Erythroblast (primary cell): Measurements from ENCODE around the gene TFAP2E.
A peak's percentile ranks its signal among the peaks of the same experiment; 100 is the strongest.

Source experiments
- DNase-seq, 2 experiments: peaks; one replicate each; lab custom pipeline; 2025; lab: John Stamatoyannopoulos, UW
- GATA1 ChIP-seq: IDR thresholded peaks from 2 replicates; pipeline ENCODE4 v1.6.1; 2011; ENCODE audit warnings: low read depth, mild to moderate bottlenecking, control low read depth, low read length, moderate library complexity
- POLR2A ChIP-seq: IDR thresholded peaks from 2 replicates; pipeline ENCODE4 v1.6.1; 2011; ENCODE audit warnings: mild to moderate bottlenecking, low read length

TFAP2E gene

GRCh38 chr1:35605867-35606182 lies 32.7 kb downstream of the TFAP2E start:
- no peak for TF ChIP-seq GATA1
- TF ChIP-seq POLR2A, result no peak
- no peak for DNase-seq

DNA sequence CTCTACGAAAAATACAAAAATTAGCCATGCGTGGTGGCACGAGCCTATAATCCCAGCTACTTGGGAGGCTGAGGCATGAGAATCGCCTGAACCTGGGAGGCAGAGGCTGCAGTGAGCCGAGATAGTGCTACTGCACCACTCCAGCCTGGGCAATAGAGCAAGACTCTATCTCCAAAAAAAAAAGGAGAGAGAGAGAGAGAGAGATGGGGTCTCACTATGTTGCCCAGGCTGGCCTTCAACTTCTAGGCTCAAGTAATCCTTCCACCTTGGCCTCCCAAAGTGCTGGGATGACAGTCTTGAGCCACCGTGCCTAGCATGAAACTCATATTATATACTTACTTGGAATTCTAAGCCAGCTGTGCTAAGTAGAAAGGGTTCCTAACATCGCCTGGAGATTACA lies 38.5 kb downstream of the TFAP2E start:
- no peak for DNase-seq
- TF ChIP-seq POLR2A (no peak), GATA1 (no peak)

DNA sequence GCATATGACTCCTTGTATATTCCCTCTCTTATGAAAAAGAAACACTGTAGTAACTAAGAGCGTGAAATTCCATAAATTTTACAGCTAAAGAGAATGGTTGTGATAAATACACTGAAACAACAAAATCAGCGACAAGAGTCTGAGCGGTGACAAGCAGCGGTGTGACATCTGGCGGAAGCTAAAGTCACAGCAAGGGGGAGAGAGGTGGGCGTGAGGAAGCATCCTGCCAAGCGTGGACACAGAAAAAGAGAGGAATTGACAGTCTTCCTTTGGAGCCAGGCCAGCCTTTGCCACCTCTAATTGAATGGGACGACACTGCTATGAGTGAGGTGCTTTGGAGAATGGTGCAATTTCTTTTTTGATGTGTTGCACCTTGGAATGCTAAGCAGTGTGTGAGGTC lies 42.3 kb downstream of the TFAP2E start:
- DNase-seq, result no peak
- no peak for TF ChIP-seq POLR2A
- TF ChIP-seq GATA1, result no peak

DNA sequence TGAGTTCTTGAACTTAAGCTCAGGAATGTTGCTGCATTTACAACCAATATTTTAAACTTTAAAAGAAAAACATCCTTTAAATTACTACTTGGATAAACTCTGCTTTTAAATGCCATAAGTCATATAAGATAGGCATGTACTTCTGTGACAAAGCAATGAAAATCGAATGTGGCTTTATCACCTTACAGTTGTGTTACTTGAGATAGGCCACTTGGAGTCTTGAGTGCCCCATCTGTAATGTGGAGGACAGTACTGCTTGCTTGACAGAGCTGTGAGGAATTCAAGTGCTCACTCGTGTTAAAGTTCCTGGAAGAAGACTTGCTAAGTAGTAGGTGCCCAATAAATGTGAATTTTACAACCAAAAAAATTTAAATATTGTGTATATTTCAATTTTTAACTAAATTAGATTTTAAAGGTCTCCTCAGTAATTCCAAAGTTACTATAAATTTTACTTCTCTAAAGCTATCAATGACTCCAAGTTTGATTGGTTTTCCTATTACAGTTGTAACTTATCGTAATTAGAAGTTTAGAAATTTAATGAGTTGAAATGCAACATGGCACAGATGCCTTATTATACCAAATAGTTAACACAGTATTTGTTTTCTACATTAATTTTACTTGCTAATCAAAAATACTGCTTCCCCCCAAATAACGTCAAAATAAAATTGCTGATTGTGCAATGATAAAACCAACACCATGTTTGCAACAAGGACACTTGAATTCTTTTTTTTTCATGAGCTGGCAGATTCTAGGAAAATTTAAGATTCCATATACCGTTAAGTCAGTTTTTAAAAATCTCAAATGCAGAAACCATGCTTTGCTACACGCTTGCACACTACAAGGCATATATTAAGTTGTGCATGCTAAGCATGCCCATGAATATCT lies 46.4 kb downstream of the TFAP2E start:
- DNase-seq, result peak; percentile 59 to 80
- no peak for TF ChIP-seq GATA1
- TF ChIP-seq POLR2A, result no peak

DNA sequence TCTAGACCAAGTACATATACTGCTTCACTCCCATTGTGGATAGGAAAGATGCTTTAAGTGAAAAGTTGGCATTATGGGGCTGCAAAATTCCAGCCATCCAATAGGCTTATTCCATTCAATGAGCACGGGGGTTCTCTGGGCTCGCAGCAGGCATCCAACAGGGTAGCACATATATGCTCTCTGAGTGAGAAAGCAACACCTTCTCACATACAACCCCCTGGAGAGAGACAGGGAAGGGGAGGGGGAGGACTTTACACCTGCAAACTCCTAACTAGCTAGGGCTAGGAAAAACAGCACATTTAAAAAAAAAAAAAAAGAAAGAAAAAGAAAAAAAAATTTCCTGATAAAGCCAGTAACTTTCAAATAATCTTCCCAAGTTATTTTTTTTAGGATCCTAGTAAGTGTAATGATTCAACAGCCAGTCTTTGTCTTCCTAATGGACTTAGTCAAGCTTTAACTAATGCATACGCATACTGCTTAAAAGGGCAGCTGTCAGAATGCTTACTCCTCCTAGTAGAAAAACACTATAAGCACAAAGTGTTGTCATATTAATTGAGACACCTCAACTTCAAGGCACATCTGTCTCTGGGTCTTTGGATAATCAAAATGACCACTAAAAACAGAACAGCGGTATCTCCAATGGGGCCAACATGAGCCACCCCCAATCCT lies 49.5 kb downstream of the TFAP2E start:
- no peak for DNase-seq

GRCh38 chr1:35623832-35624231 lies 50.7 kb downstream of the TFAP2E start:
- no peak for DNase-seq
- TF ChIP-seq GATA1, result no peak
- TF ChIP-seq POLR2A, result no peak

More for the DNA sequence above, 49.5 kb downstream of the TFAP2E start:
- TF ChIP-seq POLR2A (no peak), GATA1 (no peak)

- TF ChIP-seq GATA1 (no peak), POLR2A (no peak)
- DNase-seq, result no peak
Measured at GRCh38 chr1:35629051-35629450, 55.9 kb downstream of the TFAP2E start.

- no peak for TF ChIP-seq POLR2A
- TF ChIP-seq GATA1, result no peak
- DNase-seq, result no peak
Measured at GRCh38 chr1:35631396-35631795, 58.3 kb downstream of the TFAP2E start.

GRCh38 chr1:35633547-35633946 lies 60.4 kb downstream of the TFAP2E start:
- DNase-seq, result no peak
- TF ChIP-seq POLR2A, result no peak
- TF ChIP-seq GATA1, result no peak

GRCh38 chr1:35637401-35637809 lies 64.3 kb downstream of the TFAP2E start:
- DNase-seq, result peak; percentile 77 to 81

GRCh38 chr1:35640380-35641232 lies 67.5 kb downstream of the TFAP2E start:
- TF ChIP-seq GATA1 (no peak), POLR2A (no peak)
- peak; percentile 55 to 66 for DNase-seq

More at GRCh38 chr1:35637401-35637809, 64.3 kb downstream of the TFAP2E start:
- TF ChIP-seq POLR2A (no peak), GATA1 (no peak)

DNA sequence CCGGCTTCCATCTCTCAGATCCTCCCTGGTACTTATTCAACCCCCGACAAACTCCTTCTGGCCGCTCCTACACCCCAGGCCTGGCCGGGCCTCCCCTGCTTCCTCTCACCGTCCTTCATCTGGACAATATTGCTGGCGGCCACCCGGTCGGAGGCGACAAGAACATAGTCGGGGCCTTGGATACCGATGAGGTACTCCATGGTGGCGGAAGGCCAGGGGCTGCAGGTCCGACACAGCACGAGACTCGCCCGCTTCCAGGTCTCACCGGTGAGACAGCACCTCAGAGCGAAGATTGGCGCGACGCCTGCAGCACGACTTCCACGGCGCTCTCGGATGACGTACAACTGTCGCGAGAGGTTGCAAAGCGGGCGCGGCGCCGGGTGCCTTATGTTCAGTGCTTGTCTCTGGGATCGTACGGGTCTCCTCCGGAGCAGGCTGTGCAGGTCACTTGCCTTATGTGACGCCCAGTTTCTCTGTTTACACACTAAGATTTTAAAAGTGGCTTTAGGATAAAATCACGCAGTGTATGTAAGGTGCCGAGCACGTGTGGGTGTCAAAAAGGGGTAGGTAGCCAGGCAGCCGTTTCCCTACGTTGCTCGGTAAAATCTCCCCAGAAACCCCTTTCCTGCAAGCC lies 68.2 kb downstream of the TFAP2E start, which contains the start of gene PSMB2:
TSS of gene PSMB2 (minus strand) at position 294 of the 634 bp plus-strand sequence. CDS start at position 200, 94 bp downstream.
- no peak for TF ChIP-seq GATA1
- peak; percentile 97 for TF ChIP-seq POLR2A
- DNase-seq, result peak; percentile 98 to 99

GRCh38 chr1:35642471-35642955 lies 69.4 kb downstream of the TFAP2E start:
- peak; percentile 43 to 46 for DNase-seq
- no peak for TF ChIP-seq POLR2A
- TF ChIP-seq GATA1, result no peak
